ENCODE measurements around the gene CEP83.

The CEP83 gene

DNA sequence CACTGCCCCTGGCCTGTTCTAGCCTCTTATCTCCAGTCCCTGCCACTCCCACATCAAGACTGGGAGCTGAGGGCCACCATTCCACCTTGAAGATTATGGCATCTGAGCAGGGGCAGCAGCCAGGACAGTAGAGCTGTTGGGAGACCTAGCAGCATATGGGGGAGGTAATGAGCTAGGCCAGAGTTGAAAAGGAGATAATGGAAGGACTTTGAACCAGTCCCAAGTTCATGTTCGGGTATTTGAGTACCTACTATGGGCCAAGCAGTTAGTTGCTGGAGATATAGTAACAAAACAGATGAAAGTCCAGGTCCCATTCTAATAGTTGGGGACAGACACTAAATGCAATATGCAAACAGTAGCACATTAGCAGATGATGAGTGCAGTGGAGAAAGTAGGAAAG is 159.8 kb downstream of the CEP83 start:
- DNase-seq = no peak

DNA sequence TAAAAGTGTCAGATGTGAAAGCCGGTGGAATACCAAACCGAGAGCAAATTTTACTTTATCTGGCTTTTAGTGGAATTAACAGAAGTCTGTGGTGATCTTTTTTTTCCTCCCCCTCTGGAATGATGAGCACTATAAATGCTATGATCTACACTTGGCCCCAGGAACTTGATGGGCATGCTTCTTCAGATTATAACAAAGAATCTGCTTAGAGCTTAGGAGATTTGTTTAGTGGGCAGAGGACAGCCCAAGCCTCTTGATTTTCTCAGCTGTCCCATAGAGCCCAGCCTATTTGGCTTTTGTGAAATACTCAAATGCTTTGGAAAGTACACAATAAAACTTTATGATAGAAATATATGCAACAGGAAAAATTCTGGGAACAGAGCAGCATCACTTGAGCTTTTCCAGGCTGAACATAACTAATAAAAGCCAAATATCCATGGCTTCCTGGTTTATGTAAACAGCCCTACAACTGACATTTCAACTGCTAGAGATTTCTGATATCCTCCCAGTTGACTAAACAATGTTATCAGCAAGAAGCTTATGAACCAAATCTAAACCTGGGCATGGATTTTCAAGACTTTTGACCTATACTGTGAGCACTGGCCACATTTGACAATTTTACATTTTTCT is 161.7 kb downstream of the CEP83 start:
- no peak for DNase-seq

DNA sequence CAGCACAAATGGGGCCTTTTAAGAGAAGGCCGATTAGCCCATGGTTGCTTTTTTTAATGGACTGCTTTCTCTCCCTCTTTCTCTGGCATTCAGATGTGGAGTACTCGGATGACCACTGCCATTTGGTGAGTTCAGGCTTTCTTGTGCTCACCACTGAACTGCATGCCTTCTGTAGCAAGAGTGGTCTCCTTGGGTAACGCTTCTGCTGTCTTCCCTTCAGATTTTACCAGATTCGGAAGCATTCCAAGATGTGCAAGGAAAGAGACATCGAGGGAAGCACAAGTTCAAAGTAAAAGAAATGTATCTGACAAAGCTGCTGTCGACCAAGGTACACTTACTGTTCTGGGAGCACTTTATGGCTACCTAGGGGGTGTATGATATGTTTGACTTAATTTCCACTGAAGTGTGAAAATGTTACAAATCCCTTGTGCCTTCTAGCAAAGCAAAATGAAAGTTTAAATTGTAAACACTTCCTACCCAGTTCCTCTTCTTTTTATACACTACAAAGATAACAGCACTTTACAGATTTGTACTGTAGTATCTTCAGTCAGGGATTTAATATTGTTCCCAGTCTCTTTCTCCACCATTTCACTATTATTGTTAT is 162.5 kb downstream of the CEP83 start:
- no peak for DNase-seq

DNA sequence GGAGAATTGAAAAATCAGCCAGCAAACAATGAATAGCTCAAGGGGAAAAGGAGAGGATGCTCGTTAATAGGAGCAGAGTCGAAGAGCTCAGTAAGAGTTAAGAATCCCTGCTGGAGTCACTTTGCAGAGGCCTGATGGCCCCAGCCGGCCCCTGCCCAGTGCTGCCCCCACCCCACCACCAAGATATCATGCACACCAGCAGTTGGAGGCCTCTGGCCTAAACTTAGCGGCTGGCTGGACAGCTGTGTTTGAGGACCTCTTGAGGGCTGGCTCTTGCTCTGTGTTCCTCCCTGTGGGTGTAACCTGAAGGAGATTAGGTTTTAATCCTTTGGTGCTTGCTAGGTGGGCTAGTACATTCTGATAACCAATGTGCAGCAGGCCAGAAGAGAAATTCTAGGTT is 169.3 kb downstream of the CEP83 start:
- DNase-seq = no peak

DNA sequence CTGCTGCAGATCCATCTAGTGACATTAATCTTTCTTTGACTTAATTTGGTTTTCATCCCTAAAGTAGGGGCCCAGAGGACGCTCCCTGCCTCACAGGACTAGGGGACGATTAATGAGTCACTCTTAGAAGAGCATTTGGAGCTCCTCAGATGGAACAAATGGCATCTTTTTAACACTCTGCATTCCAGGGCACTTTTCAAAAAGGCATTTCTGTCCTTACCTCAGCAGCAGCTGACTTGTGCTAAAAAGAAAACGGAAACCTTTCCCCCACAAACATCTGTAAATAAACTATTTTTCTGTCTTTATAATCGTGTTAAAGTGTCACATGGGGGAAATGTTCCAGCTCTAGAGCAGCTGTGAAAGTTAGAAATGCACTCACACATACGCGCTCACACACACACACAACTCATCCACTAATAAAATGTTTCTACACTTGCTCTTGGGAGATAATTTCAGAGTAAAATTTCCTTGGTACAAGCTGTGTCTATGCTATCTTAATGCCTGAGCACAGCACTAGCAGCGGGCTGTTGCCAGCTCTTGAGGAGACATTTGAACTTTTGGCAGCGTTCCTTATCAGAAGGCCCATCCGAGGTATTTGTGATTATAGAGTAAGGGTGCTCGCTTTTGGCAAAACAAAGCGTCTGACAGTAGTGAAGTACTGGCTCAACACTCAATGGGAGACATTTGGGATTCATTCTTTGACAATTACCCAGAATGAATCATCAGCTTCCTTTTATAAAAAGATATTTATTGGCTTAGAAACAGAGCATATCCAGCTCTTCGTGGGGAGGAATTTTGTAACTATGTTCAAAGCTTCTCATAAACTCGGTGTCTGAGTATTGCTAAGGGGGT is 170.0 kb downstream of the CEP83 start:
- no peak for DNase-seq

DNA sequence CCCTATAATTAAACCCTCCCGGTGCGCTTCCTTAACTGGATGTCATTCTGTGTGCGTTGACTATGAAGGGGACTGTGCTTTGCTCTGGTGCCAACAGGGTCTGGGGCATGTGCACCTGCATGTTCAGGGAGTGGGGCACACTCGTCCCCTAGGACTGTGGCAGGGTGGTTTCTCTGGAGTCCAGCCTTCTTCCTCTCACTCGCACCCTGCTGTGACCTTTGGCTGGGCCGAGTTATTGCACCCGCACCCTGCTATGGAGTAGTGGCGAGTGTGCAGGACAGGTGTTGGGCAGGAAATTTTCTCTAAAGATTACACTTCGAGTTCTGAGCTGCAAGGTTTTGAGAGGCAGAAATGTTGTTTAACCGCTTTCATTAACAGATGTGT is 172.4 kb downstream of the CEP83 start:
- DNase-seq = no peak

DNA sequence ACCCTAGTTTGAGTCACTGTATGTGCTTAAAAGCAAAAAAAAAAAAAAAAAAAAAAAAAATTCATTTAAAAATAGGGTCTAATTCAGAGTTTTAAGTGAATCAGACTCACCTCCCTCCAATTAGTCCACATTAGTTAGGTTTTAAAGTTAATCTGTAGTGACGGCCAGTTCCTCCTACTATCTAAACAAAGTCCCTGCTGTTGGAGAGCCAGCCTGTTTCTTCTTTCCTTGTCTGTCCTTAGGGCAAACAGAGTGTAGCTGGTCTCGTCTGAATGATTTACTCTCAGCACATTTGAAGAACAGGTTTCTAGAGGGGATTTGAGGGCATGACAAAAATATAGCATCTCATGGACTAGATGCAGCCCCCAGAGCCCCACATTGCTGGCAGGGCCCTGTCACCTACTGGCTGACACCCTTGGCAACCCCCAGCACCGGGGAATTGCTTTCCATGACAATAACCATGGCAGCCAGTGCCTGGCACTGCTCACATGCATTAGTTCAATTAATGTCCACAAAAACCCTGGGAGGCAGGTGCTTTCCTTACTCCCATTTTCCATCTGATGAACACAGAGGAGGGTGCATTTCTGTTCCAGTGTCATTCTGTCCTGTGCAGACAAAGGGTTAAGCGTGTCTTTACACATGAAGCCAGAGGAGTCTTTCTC is 173.0 kb downstream of the CEP83 start:
- no peak for DNase-seq

DNA sequence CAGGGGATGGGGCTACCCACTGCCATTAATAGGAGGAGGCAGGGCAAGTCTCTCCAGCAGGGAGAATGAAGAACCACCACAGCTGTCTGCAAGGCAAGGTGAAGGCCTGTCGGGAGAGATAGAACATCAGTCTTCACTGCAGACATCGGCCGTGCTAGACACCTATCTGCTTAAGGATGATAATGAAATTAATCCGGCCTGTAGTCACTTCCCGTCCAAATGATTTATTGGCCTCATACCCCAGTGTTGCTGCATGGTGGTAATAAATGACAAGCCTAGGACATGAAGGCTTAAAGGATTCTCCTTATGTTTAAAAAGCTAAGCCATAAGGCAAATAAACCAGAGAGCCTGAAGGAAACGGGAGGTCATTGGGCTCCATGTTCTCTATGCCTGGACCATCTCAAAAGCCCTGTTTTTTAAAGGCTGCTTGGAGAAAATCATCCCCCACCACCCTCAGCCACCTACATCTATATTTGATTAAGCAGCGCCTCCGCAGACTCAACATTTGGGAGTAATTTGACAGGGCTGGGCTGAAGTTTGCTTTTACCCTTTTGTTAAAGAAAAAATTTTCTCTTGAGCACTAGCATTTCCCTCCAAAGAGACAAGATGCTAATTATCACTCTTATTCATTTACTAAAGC is 173.6 kb downstream of the CEP83 start:
- DNase-seq = no peak

DNA sequence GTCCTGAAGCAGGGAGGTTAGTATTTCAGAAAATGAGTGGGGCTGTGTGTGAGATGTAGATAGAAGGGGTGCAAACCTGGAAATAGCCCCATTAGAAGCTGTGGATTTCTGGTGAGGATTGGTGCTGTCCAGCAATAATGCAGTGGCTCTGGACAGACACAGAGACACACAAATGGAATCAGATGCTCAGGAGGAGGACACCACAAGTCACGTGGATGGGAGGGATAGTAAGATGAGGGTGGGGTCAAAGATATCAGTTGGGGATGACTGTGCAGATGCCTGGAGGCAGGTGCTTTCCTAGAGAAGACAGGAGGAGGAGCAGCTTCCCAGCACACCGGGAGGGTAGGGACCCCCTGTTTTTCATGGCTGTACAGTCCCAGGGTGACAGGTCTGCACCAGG is 174.8 kb downstream of the CEP83 start:
- DNase-seq = no peak

DNA sequence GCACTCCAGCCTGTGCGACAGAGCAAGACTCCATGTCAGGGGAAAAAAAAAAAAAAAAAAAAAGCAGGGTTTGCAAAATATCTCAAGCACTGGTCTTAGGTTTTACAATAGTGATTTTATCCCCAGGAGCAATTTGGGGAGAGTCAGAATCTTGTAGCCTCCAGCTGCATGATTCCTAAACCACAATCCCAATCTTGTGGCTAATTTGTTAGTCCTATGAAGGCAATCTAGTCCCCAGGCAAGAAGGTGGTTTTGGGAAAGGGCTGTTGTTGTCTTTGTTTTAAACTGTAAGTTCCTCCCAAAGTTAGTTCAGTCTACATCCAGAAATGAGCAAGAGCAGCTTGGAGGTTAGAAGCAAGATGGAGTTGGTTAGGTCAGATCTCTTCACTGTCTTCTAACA is 175.6 kb downstream of the CEP83 start:
- no peak for DNase-seq

DNA sequence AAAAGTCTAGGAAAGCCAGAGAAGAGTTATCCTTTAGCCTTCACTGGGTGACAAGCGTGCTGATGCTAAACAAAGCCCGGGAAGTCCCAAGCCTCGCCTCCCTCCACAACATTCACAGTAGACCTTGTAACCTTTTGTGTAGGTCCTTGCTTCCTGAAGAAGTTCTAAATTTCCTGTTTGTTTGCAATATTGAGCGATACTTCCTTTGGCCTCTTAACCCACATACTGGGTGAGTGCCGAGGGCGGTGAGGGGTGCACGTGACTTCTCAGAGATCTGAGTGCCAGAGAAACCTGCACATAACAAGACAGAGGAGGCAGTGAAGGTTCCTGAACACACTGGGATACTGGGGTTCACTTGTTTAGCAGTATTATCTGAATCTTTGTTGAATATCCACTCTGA is 177.0 kb downstream of the CEP83 start:
- peak; percentile 62 for DNase-seq

DNA sequence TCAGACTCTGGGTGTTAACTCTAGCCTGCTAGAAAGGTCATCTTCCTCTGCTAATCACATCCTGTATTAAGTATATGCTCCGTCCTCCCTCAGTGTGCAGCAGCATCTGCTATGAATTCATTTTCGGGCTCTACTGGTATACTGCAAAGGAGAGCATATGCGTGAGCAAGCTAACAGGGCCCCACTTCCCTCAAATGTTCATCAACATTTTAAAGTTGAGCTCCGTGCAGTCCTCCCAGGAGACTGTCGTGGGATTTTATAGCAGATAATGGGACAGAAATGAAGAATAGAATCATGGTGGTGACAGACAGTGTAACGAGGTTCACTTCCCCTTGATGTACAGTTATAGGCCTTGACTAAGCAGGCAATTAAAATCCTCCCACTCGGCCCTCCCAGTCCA is 179.6 kb downstream of the CEP83 start:
- no peak for DNase-seq

DNA sequence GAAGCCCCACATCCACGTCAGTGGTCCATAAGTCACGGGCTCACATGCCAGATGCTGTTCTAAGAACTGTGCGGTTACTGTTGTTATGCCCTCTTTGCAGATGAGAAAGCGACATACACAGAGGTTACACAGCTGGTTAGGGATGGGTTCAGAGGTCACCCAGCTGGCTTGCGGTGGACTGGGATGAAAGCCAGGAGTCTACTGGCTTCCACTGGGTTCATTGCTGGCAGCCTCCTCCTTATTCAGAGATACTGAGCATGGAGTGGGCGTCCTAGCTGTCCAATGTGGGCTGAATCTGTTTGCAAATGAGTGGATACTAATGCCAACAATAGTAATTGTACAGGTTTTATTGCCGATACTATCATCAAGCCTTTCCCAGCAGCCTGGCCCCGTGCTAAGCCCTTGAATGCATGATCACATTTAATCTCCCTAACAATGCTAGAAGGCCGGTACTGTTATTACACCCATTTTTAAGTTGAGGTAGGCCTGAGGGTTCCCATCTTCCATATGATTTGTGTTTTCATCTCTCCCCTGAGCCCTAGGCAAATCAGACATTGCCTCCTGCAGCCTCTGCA is 182.2 kb downstream of the CEP83 start:
- DNase-seq = no peak

DNA sequence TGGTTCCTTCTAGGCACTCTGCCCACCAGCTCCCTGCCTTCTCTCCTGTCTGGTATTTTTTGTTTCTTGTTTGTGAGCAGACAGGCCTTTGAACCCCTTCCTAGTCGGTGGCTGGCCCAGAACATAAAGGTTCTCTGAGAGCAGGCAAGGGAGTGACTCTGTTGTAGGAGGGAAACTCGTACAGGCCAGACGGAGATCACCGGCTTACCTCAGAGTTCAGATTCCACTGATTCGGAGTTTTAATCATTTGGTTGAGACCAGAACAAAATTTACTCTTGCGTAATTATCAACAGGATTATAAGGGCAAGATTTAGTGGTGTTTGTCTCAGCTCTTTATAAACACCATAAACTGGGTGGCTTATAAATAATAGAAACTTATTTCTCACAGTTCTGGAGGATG is 182.9 kb downstream of the CEP83 start:
- no peak for DNase-seq

DNA sequence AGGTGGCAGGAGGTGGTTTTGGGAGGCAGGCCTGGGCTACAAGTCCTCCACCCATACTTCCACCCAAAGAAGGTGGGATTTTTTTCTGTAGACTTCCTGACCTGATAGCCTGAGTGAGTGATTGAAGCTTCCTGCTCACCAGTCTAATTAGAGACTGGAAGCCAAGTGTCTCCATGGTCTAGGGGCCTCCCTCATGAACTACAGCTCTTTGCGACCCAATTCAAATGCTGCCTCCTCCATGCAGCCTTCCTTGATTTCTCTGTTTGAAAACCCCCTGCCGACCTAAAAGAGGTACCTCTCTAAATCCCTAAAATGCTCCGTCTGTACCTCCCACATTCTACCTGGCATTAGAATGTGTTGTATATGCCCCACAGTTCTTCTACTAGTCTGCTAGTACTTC is 186.4 kb downstream of the CEP83 start:
- DNase-seq = no peak

DNA sequence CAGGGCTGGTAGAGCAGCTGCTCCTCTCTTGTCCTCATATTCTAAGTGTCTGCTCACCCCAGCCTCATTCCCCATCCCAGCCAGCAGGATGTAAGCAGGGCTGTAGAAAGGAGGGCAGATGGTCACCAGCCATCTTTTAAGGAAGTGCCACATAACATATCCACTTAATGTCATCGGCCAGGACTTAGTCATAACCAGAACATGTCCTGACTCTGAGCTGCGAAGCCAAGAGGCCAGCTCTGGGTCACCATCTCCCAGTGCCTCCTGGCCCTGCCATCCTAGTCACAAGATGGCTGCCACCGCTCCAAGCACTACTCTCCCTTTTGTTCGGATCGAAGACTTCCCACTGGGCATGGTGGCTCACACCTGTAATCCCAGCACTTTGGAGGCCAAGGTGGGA is 187.4 kb downstream of the CEP83 start:
- no peak for DNase-seq

DNA sequence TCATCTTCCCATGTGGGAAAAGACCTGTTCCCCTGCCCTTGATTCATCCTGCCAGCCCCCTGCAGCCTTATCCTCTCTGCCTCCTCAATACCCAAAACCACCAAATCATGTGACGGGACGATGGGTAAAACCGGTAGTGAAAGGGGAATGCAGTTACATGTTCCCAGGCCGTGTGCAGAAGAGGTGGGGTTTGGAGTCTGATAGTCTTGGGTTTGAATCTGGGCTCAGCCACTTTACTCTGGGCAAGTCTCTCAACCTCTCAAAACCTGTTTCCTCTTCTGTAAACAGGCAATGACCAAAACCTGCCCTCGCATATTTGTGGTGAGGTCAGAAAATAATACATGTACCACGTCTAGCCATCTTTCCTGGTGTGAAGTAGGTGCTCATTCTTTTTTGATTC is 188.3 kb downstream of the CEP83 start:
- peak; percentile 11 for DNase-seq

DNA sequence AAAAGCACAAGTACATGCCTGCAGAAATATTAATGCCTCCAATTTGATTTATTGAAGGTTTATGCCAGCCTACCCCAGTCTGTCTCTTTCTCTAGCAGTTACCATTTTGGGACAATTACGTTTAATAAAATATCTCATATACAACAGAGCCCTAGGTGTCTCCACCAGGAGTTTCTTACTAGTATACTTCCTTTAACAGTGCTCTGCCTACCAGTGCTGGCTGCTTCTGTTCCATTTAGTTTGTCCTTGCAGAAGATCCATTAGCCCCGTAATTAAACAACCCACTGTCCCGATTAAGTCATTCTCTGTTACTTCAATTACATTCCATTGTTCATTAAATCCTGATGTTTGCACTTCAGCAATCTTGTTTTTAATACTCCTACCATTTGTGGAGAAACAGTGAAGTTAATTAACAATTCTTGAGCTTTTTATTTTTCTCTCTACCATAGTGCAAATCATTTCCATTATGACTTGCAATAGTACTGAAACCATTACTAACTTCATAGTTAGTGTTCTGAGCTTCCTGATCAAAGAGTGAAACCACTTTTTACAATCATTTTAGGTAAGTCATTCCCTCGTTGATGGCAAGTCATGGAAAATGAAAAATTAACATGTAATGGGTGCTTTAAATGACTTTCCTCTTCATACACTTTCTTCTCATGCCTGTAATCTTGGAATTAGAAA is 190.2 kb downstream of the CEP83 start:
- DNase-seq = no peak

DNA sequence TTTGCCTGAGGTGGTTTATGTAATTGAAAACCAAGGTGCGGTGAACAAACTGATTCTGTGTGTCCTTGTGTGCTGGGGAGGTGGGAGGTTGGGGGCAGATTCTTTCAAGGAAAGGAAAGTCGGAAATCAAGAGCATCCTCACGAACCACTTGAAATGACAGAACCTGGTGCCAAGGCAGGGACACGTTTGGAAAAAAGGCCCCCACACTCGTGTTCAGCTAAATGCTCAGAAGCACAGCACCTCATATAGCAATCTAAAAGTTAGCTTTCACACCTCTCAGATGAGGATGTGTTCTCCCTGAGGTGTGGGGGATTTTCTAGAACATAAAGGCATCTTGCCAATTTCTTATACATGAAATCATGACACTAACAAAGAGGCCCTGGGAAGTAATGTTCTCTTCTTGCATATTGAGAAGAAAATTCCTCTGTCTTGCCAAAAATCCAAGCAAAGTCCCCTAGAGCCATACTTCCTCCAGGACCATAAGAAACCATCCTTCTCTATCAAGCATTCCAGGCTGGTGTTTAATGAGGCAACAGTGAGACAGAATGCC is 191.7 kb downstream of the CEP83 start:
- no peak for DNase-seq

DNA sequence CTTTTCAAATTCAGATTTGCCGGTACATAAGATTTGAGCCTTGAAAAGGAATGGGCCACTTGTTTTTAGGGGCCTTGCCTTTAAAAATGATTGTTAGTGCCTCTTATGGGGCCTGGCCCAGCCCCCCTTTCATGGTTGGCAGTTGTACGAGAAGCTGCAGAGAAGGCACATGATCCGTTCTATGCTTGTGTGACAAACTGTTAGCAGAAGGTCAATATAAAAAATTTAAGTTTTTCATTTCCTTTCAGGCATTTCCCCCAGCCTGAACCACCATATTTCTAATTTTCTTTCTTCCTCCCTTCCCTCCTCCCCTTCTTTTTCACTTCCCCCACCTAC is 192.2 kb downstream of the CEP83 start:
- DNase-seq = no peak

DNA sequence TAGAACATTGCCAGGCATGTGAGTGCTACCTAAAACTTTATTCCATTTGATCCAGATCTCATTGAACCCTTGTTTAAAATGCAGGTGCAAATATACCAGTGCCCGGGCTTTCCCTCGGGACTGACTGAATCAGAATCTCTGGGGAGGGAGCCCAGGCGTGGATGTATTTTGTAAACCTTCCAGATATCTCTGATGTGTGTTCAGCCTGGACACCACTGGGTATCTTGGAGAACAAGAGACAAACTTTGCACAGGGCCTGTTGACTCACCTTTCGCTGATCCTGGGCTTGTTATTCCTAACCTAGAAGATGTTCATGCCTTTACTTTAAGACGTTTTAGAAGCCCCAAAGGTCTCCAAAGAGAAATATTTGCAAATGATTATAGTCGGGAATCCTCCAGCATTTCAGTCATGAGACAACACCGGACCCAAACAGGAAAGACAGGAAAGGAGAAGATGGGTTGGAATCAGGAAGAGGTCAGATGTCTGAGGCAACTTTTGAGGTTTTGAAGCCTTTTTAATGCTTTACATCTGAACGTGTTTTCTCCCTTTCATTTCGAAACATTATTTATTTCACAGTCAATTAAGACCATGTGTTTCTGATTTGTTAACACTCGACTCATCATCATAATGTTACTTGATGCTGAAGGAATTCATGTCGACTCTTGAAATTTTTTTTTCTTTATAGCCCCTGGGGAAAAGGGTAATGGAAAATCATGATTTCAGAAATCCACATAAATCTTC is 192.7 kb downstream of the CEP83 start:
- DNase-seq = no peak
